WTC11 (cell line): ENCODE results near the gene ELF5. TPM values are rescaled to one million over a fixed set of nuclear protein-coding genes. Genes with fewer than 3 reads are reported as not detected.
A peak's percentile ranks its signal among the peaks of the same experiment; 100 is the strongest.

Source experiments
- ATAC-seq: fragments of 200-7000 bp; cut with Tn5 transposase; 2 replicates; pipeline ENCODE4 v1.10.0; 2021; ENCODE audit warnings: mild to moderate bottlenecking, moderate library complexity
- CTCF ChIA-PET: fragments of 300-600 bp; sonication (Branson Sonifier 250); formaldehyde crosslinking; loops from one replicate; lab custom pipeline; 2021; ENCODE audit warnings: antibody characterized with exemption; lab: Charles Lee
- POLR2A ChIA-PET: fragments of 350-600 bp; sonication (Branson Sonifier 250); formaldehyde crosslinking; loops from one replicate; lab custom pipeline; 2021; ENCODE audit warnings: antibody characterized with exemption; lab: Charles Lee
- DNase-seq: peaks from one replicate; pipeline ENCODE4 v3.0.0; 2021; ENCODE audit warnings: low spot score
- H3K27ac Mint-ChIP-seq: 2 replicates; pipeline ENCODE4 v1.8.0; 2021; ENCODE audit warnings: mixed read lengths
- H3K27me3 Mint-ChIP-seq: 2 replicates; pipeline ENCODE4 v1.8.0; 2021; ENCODE audit warnings: low read depth, mild to moderate bottlenecking, moderate library complexity, mixed read lengths
- H3K36me3 Mint-ChIP-seq: 2 replicates; pipeline ENCODE4 v1.8.0; 2021; ENCODE audit warnings: mixed read lengths
- H3K4me1 Mint-ChIP-seq: 2 replicates; pipeline ENCODE4 v1.8.0; 2022; ENCODE audit warnings: mixed read lengths
- H3K4me3 Mint-ChIP-seq: 2 replicates; pipeline ENCODE4 v1.8.0; 2021; ENCODE audit warnings: mild to moderate bottlenecking, moderate library complexity, mixed read lengths
- H3K9me3 Mint-ChIP-seq: 2 replicates; pipeline ENCODE4 v1.8.0; 2021; ENCODE audit warnings: mixed read lengths
- AFF4 ChIP-seq: sonication (generic); formaldehyde crosslinking; IDR thresholded peaks from 2 replicates; pipeline ENCODE4 v1.8.1; 2023; ENCODE audit warnings: mild to moderate bottlenecking, missing genetic modification reagents, borderline replicate concordance
- ATF3 ChIP-seq: sonication (generic); formaldehyde crosslinking; conservative IDR thresholded peaks from 2 replicates; pipeline ENCODE4 v1.8.1; 2022; ENCODE audit warnings: mild to moderate bottlenecking, missing genetic modification reagents
- ATF6 ChIP-seq: sonication (generic); formaldehyde crosslinking; IDR thresholded peaks from 2 replicates; pipeline ENCODE4 v1.8.1; 2023; ENCODE audit warnings: mild to moderate bottlenecking, missing genetic modification reagents
- CBFB ChIP-seq: sonication (generic); formaldehyde crosslinking; IDR thresholded peaks from 2 replicates; pipeline ENCODE4 v1.8.1; 2022; ENCODE audit warnings: mild to moderate bottlenecking, low read depth, missing genetic modification reagents
- CREB1 ChIP-seq: sonication (generic); formaldehyde crosslinking; IDR thresholded peaks from 2 replicates; pipeline ENCODE4 v1.8.0; 2023; ENCODE audit warnings: mild to moderate bottlenecking, missing genetic modification reagents
- CREM ChIP-seq: sonication (generic); formaldehyde crosslinking; IDR thresholded peaks from 2 replicates; pipeline ENCODE4 v1.8.1; 2022; ENCODE audit warnings: mild to moderate bottlenecking, missing genetic modification reagents, moderate library complexity
- E2F1 ChIP-seq: sonication (generic); formaldehyde crosslinking; IDR thresholded peaks from 2 replicates; pipeline ENCODE4 v1.8.0; 2022; ENCODE audit warnings: mild to moderate bottlenecking, missing genetic modification reagents
- ELF4 ChIP-seq: sonication (generic); formaldehyde crosslinking; IDR thresholded peaks from 2 replicates; pipeline ENCODE4 v1.8.1; 2022; ENCODE audit warnings: low read depth, mild to moderate bottlenecking, moderate library complexity, missing genetic modification reagents
- GRHL2 ChIP-seq: fragments of 250-450 bp; sonication (Bioruptor Pico); IDR thresholded peaks from 2 replicates; pipeline ENCODE4 v1.8.0; 2022; ENCODE audit warnings: mild to moderate bottlenecking, moderate library complexity; ENCODE audit not compliant: insufficient replicate concordance, severe bottlenecking
- IRF2 ChIP-seq: sonication (generic); formaldehyde crosslinking; IDR thresholded peaks from 2 replicates; pipeline ENCODE4 v1.8.0; 2022; ENCODE audit warnings: low read depth, missing genetic modification reagents, borderline replicate concordance
- JUN ChIP-seq: sonication (generic); formaldehyde crosslinking; IDR thresholded peaks from 2 replicates; pipeline ENCODE4 v1.8.0; 2023; ENCODE audit warnings: mild to moderate bottlenecking, missing genetic modification reagents
- KAT7 ChIP-seq: sonication (generic); formaldehyde crosslinking; IDR thresholded peaks from 2 replicates; pipeline ENCODE4 v1.8.1; 2023; ENCODE audit warnings: missing genetic modification reagents, mild to moderate bottlenecking, borderline replicate concordance
- NFYB ChIP-seq: sonication (generic); formaldehyde crosslinking; conservative IDR thresholded peaks from 2 replicates; pipeline ENCODE4 v1.8.0; 2022; ENCODE audit warnings: low read depth, missing genetic modification reagents
- SOX15 ChIP-seq: fragments of 250-450 bp; sonication (Bioruptor Pico); IDR thresholded peaks from 2 replicates; pipeline ENCODE4 v1.9.0; 2021; ENCODE audit warnings: mild to moderate bottlenecking
- TEAD1 ChIP-seq: sonication (generic); formaldehyde crosslinking; IDR thresholded peaks from 2 replicates; pipeline ENCODE4 v1.8.0; 2022; ENCODE audit warnings: mild to moderate bottlenecking, missing genetic modification reagents
- USF1 ChIP-seq: sonication (generic); formaldehyde crosslinking; IDR thresholded peaks from 2 replicates; pipeline ENCODE4 v1.8.0; 2022; ENCODE audit warnings: mild to moderate bottlenecking, missing genetic modification reagents
- ZBTB43 ChIP-seq: sonication (generic); formaldehyde crosslinking; IDR thresholded peaks from 2 replicates; pipeline ENCODE4 v1.8.1; 2023; ENCODE audit warnings: mild to moderate bottlenecking, missing genetic modification reagents
- ZNF219 ChIP-seq: sonication (generic); formaldehyde crosslinking; IDR thresholded peaks from 2 replicates; pipeline ENCODE4 v1.8.0; 2023; ENCODE audit warnings: missing genetic modification reagents, mild to moderate bottlenecking, borderline replicate concordance
- ZNF317 ChIP-seq: sonication (generic); formaldehyde crosslinking; IDR thresholded peaks from 2 replicates; pipeline ENCODE4 v1.8.1; 2023; ENCODE audit warnings: low read depth, mild to moderate bottlenecking, moderate library complexity, missing genetic modification reagents, borderline replicate concordance
- ZNF423 ChIP-seq: fragments of 250-450 bp; sonication (Bioruptor Pico); IDR thresholded peaks from 2 replicates; pipeline ENCODE4 v2.1.2; 2022; ENCODE audit warnings: mild to moderate bottlenecking, moderate library complexity
- total RNA-seq: library from RNA; stranded (reverse); gene quantifications from 3 replicates; pipeline ENCODE4 v1.2.3, GENCODE V29; 2021

ELF5 gene
- total RNA-seq, 1 experiment from 2014 or later: not detected

GRCh38 chr11:34495724-34496377 is 17.7 kb downstream of the ELF5 start:
- Mint-ChIP-seq H3K4me3 (no peak overlapping the region), H3K36me3 (no peaks in the 10 kb centered on the region), H3K4me1 (no peaks in the 10 kb centered on the region), H3K9me3 (no peaks in the 10 kb centered on the region), H3K27ac (no peak overlapping the region), H3K27me3 (no peaks in the 10 kb centered on the region)
- ATAC-seq (no peak), DNase-seq (no peak)
- TF ChIP-seq KAT7 (CRISPR knock-in tag) (no peak), ZNF423 (CRISPR knock-in tag) (0 out of 2 replicates have a peak, but pooled peaks have one; percentile 22), CREM (CRISPR knock-in tag) (no peak), NFYB (CRISPR knock-in tag) (no peak), E2F1 (no peak), SOX15 (CRISPR knock-in tag) (no peak)
- CTCF ChIA-PET: interaction anchor here (1.1 to 3.3 kb wide), 2 partner anchors 17 to 321 kb away, joined by 4 to 17 read pairs; partner anchors contain the start of gene ELF5
- POLR2A ChIA-PET: no interaction called here

- DNase-seq (no peak), ATAC-seq (no peak)
- no peaks in the 10 kb centered on the region for H3K9me3 Mint-ChIP-seq
- H3K4me3 Mint-ChIP-seq: no peak overlapping the region
- H3K27me3 Mint-ChIP-seq: no peaks in the 10 kb centered on the region
- TF ChIP-seq CREB1 (CRISPR knock-in tag) (no peak), ATF6 (CRISPR knock-in tag) (no peak), AFF4 (no peak), TEAD1 (CRISPR knock-in tag) (no peak), SOX15 (CRISPR knock-in tag) (no peak), CREM (CRISPR knock-in tag) (no peak), ATF3 (CRISPR knock-in tag) (no peak), IRF2 (CRISPR knock-in tag) (no peak), ZNF317 (CRISPR knock-in tag) (no peak), GRHL2 (CRISPR knock-in tag) (no peak), ZNF219 (no peak), NFYB (CRISPR knock-in tag) (no peak), CBFB (no peak), USF1 (CRISPR knock-in tag) (no peak), ELF4 (CRISPR knock-in tag) (no peak), JUN (no peak), ZBTB43 (CRISPR knock-in tag) (no peak)
- TF ChIP-seq, all 79 proteins: peak for 0
- CTCF ChIA-PET: interaction anchor here (3.3 kb wide), 1 partner anchor 18 kb away, joined by 17 read pairs; the partner anchor contains the start of gene ELF5
- H3K27ac Mint-ChIP-seq: no peak overlapping the region
- POLR2A ChIA-PET: no interaction called here
- H3K36me3 Mint-ChIP-seq: no peaks in the 10 kb centered on the region
- H3K4me1 Mint-ChIP-seq: no peaks in the 10 kb centered on the region
These were observed 18.3 kb downstream of the ELF5 start for GRCh38 chr11:34495239-34495723.
